Liver (tissue), 9 donors: ENCODE measurements around the gene PPP6R1. TPM values are rescaled to one million over a fixed set of nuclear protein-coding genes. Genes with fewer than 3 reads are reported as not detected.

Source experiments
- DNase-seq: peaks from one replicate; pipeline ENCODE4 v3.0.0-alpha.2; 2017; ENCODE audit warnings: low spot score
- H3K27ac ChIP-seq, 2 donors: one replicate each; pipeline ENCODE4 v1.7.0; 2013; ENCODE audit warnings: inconsistent platforms in 2 of 2, low read length in 2 of 2, control low read depth in 1 of 2, low read depth in 1 of 2, mild to moderate bottlenecking in 1 of 2
- H3K27me3 ChIP-seq, 4 donors: one replicate each; pipeline versions ENCODE4 v1.6.1 to v1.7.0; 2013; ENCODE audit warnings: low read length in 3 of 4, inconsistent platforms in 1 of 4, mild to moderate bottlenecking in 1 of 4, moderate library complexity in 1 of 4; ENCODE audit not compliant: control insufficient read depth in 4 of 4, insufficient read depth in 4 of 4
- H3K36me3 ChIP-seq, 4 donors: one replicate each; pipeline versions ENCODE4 v1.6.1 to v1.7.0; 2013; ENCODE audit warnings: low read length in 3 of 4, mild to moderate bottlenecking in 3 of 4, low read depth in 1 of 4, moderate library complexity in 1 of 4; ENCODE audit not compliant: control insufficient read depth in 4 of 4, insufficient read depth in 3 of 4
- H3K4me1 ChIP-seq, 4 donors: one replicate each; pipeline versions ENCODE4 v1.6.1 to v1.7.0; 2013; ENCODE audit warnings: low read length in 3 of 4, mild to moderate bottlenecking in 3 of 4, moderate library complexity in 1 of 4; ENCODE audit not compliant: control insufficient read depth in 4 of 4, insufficient read depth in 4 of 4
- H3K4me3 ChIP-seq, 3 donors: one replicate each; pipeline versions ENCODE4 v1.6.1 to v1.7.0; 2013; ENCODE audit warnings: low read length in 3 of 3, control low read depth in 1 of 3, low read depth in 1 of 3, mild to moderate bottlenecking in 1 of 3
- H3K9ac ChIP-seq, 2 donors: one replicate each; pipeline ENCODE4 v1.7.0; 2013; ENCODE audit warnings: low read length in 2 of 2, mild to moderate bottlenecking in 2 of 2, moderate library complexity in 2 of 2, control low read depth in 1 of 2, low read depth in 1 of 2
- H3K9me3 ChIP-seq, 4 donors: one replicate each; pipeline versions ENCODE4 v1.6.1 to v1.7.0; 2013; ENCODE audit warnings: low read length in 3 of 4; ENCODE audit not compliant: control insufficient read depth in 4 of 4
- FOXA1 ChIP-seq: IDR thresholded peaks from 2 replicates; pipeline ENCODE4 v1.6.1; 2016; ENCODE audit warnings: antibody characterized with exemption
- FOXA2 ChIP-seq: IDR thresholded peaks from 2 replicates; pipeline ENCODE4 v1.6.1; 2016; ENCODE audit warnings: antibody characterized with exemption
- GABPA ChIP-seq, 2 donors: IDR thresholded peaks in 1 of 2; conservative IDR thresholded peaks in 1 of 2; 2 replicates each; pipeline ENCODE4 v1.6.1; 2016; ENCODE audit warnings: antibody characterized with exemption in 2 of 2, mild to moderate bottlenecking in 1 of 2, moderate library complexity in 1 of 2
- HNF4A ChIP-seq, 2 donors: conservative IDR thresholded peaks; 2 replicates each; pipeline ENCODE4 v1.6.1; 2016; ENCODE audit warnings: antibody characterized with exemption in 2 of 2, mild to moderate bottlenecking in 2 of 2
- HNF4G ChIP-seq: IDR thresholded peaks from 2 replicates; pipeline ENCODE4 v1.6.1; 2016; ENCODE audit warnings: antibody characterized with exemption
- JUND ChIP-seq, 2 donors: IDR thresholded peaks; 2 replicates each; pipeline ENCODE4 v1.6.1; 2016; ENCODE audit warnings: antibody characterized with exemption in 2 of 2
- NR2F2 ChIP-seq: IDR thresholded peaks from 2 replicates; pipeline ENCODE4 v1.6.1; 2016; ENCODE audit warnings: antibody characterized with exemption
- RAD21 ChIP-seq, 2 donors: IDR thresholded peaks; 2 replicates each; pipeline ENCODE4 v1.6.1; 2016; ENCODE audit warnings: antibody characterized with exemption in 2 of 2, mild to moderate bottlenecking in 2 of 2
- RXRA ChIP-seq, 2 donors: IDR thresholded peaks; 2 replicates each; pipeline ENCODE4 v1.6.1; 2017 to 2018; ENCODE audit warnings: antibody characterized with exemption in 2 of 2, mild to moderate bottlenecking in 1 of 2
- SP1 ChIP-seq: IDR thresholded peaks from 2 replicates; pipeline ENCODE4 v1.6.1; 2018; ENCODE audit warnings: antibody characterized with exemption, mild to moderate bottlenecking
- TAF1 ChIP-seq: conservative IDR thresholded peaks from 2 replicates; pipeline ENCODE4 v1.6.1; 2016; ENCODE audit warnings: antibody characterized with exemption, mild to moderate bottlenecking
- YY1 ChIP-seq: IDR thresholded peaks from 2 replicates; pipeline ENCODE4 v1.6.1; 2016; ENCODE audit warnings: antibody characterized with exemption, mild to moderate bottlenecking
- WGBS: extraction: QIAGEN DNeasy Blood & Tissue Kit; methylation state at CpG from one replicate; pipeline ENCODE4 v1.1.7; 2013; 5-methylcytosine and 5-hydroxymethylcytosine counted together
- polyA plus RNA-seq, 2 donors: library from polyadenylated mRNA; stranded (reverse) in 1 of 2; unstranded in 1 of 2; fragments of 200-250 nt in 1 of 2; fragments of >200 nt in 1 of 2; fragmentation: Nextera tagmentation in 1 of 2; extraction: Ambion mirVana in 1 of 2; gene quantifications; one replicate each; pipeline versions ENCODE4 v1.2.1 to v1.2.3, GENCODE V29; 2013 to 2015
- total RNA-seq, 2 donors: library from RNA; depleted of rRNA; stranded (reverse); fragments of >200 nt; gene quantifications; one replicate each; pipeline ENCODE4 v1.2.3, GENCODE V29; 2014
- TF ChIP-seq, protein P1 (sequence below): fragments of 150-350 bp; IDR thresholded peaks from 2 replicates; pipeline ENCODE4 v1.5.1; 2017; ENCODE audit warnings: improper control_type of control experiment, low read depth, low read length; ENCODE audit not compliant: missing input control
- TF ChIP-seq, protein P2 (sequence below): IDR thresholded peaks from 2 replicates; pipeline ENCODE4 v1.6.1; 2016; ENCODE audit warnings: antibody characterized with exemption
- TF ChIP-seq, protein P3 (sequence below): IDR thresholded peaks from 2 replicates; pipeline ENCODE4 v1.6.1; 2016; ENCODE audit warnings: antibody characterized with exemption
- TF ChIP-seq, protein P4 (sequence below): IDR thresholded peaks from 2 replicates; pipeline ENCODE4 v1.6.1; 2016; ENCODE audit warnings: antibody characterized with exemption
- donor health status: healthy.
- donor health status: healthy.
- donor health status: healthy.
- donor health status: healthy.
- donor health status: healthy.

PPP6R1 gene
- total and polyA plus RNA-seq, 4 donors, result 5.5 to 40.1 (median 22.5) TPM

DNA sequence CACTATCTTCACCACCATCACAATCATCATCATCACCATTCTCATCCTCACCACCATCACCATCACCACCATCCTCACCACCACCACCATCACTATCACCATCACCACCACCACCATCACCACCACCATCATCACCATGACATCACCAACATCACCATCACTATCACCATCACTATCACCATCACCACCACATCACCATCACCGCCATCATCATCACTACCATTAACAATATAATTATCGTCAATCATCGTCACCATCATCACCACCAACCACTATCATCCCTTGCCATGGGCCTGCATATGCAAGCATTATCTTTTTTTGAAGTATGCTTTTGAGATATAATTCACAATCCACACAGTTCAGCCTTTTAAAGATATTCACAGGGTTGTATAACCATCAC lies 7.6 kb upstream of the PPP6R1 start:
- Histone ChIP-seq H3K4me3 (no peak overlapping the region), H3K9ac (no peak overlapping the region), H3K36me3 (peaks cover 0 to 10% (median 1%) of the 10 kb centered on the region in 4 donors), H3K4me1 (no peaks in the 10 kb centered on the region), H3K27me3 (no peaks in the 10 kb centered on the region), H3K27ac (no peak overlapping the region), H3K9me3 (no peaks in the 10 kb centered on the region)
- TF ChIP-seq RXRA (IDR thresholded peaks at IDR 0.05) (no peak), HNF4A (conservative IDR thresholded peaks at IDR 0.05) (no peak), SP1 (no peak), YY1 (no peak)
- TF ChIP-seq, protein P1, sequence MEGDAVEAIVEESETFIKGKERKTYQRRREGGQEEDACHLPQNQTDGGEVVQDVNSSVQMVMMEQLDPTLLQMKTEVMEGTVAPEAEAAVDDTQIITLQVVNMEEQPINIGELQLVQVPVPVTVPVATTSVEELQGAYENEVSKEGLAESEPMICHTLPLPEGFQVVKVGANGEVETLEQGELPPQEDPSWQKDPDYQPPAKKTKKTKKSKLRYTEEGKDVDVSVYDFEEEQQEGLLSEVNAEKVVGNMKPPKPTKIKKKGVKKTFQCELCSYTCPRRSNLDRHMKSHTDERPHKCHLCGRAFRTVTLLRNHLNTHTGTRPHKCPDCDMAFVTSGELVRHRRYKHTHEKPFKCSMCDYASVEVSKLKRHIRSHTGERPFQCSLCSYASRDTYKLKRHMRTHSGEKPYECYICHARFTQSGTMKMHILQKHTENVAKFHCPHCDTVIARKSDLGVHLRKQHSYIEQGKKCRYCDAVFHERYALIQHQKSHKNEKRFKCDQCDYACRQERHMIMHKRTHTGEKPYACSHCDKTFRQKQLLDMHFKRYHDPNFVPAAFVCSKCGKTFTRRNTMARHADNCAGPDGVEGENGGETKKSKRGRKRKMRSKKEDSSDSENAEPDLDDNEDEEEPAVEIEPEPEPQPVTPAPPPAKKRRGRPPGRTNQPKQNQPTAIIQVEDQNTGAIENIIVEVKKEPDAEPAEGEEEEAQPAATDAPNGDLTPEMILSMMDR, result no peak
- TF ChIP-seq, protein P2, sequence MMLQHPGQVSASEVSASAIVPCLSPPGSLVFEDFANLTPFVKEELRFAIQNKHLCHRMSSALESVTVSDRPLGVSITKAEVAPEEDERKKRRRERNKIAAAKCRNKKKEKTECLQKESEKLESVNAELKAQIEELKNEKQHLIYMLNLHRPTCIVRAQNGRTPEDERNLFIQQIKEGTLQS, result no peak
- 98% methylated on average over 3 of the region's 3 CpGs for WGBS
- DNase-seq, result no peak

DNA sequence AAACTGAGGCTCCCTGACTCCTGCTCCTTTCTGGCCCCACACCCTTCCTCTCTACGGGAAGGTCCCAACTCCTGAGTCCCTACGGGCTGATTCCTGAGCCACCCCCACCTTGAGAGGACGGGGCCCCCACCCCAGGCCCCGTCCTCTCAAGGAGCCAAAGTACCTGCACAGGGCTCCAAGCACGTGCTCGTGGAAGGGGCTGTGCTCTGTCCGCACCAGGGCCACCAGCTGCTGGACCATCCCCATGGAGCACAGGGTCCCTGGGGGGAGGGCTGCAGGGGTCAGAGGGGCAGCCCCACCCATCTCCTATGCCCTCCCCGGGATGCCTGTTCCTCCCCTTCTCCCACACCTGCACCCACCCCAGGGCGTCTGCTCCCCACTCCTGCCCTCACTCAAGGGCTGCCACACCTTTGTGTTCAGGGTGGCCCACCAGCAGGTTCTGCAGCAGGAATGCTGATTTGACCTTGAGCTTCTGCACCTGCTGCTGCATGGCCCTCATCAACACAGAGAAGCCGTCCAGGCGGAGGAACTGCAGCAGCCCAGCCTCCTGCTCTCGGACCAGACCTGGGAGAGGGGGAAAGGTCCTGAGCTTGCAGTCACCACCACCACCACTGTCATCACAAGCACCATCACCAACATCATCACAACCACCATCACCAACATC lies 7.0 kb upstream of the PPP6R1 start:
- H3K27me3 ChIP-seq, result no peaks in the 10 kb centered on the region
- no peaks in the 10 kb centered on the region for H3K9me3 ChIP-seq
- 95% methylated on average over 12 of the region's 12 CpGs for WGBS
- H3K4me1 ChIP-seq, result no peaks in the 10 kb centered on the region
- no peak for DNase-seq
- no peak for TF ChIP-seq YY1
- TF ChIP-seq HNF4G, result no peak
- TF ChIP-seq FOXA2, result no peak
- TF ChIP-seq TAF1, result no peak
- no peak for TF ChIP-seq RXRA (IDR thresholded peaks at IDR 0.05)
- TF ChIP-seq JUND (IDR thresholded peaks at IDR 0.05), result no peak
- no peak for TF ChIP-seq FOXA1
- TF ChIP-seq NR2F2, result no peak
- TF ChIP-seq, protein P3, sequence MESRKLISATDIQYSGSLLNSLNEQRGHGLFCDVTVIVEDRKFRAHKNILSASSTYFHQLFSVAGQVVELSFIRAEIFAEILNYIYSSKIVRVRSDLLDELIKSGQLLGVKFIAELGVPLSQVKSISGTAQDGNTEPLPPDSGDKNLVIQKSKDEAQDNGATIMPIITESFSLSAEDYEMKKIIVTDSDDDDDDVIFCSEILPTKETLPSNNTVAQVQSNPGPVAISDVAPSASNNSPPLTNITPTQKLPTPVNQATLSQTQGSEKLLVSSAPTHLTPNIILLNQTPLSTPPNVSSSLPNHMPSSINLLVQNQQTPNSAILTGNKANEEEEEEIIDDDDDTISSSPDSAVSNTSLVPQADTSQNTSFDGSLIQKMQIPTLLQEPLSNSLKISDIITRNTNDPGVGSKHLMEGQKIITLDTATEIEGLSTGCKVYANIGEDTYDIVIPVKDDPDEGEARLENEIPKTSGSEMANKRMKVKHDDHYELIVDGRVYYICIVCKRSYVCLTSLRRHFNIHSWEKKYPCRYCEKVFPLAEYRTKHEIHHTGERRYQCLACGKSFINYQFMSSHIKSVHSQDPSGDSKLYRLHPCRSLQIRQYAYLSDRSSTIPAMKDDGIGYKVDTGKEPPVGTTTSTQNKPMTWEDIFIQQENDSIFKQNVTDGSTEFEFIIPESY, result no peak
- TF ChIP-seq, protein P4, sequence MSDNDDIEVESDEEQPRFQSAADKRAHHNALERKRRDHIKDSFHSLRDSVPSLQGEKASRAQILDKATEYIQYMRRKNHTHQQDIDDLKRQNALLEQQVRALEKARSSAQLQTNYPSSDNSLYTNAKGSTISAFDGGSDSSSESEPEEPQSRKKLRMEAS, result no peak
- no peak for TF ChIP-seq RAD21 (IDR thresholded peaks at IDR 0.05)
- no peak for TF ChIP-seq HNF4A (conservative IDR thresholded peaks at IDR 0.05)
- no peak for TF ChIP-seq SP1
- no peak for TF ChIP-seq GABPA (IDR thresholded peaks at IDR 0.05 in 1 of 2, conservative IDR thresholded peaks at IDR 0.05 in 1 of 2)
- H3K9ac ChIP-seq, result no peak overlapping the region
- no peak overlapping the region for H3K4me3 ChIP-seq
- peaks cover 0 to 10% (median 1%) of the 10 kb centered on the region in 4 donors for H3K36me3 ChIP-seq
- no peak overlapping the region for H3K27ac ChIP-seq
